ENCODE measurements around the gene P2RX1.

The P2RX1 gene

DNA sequence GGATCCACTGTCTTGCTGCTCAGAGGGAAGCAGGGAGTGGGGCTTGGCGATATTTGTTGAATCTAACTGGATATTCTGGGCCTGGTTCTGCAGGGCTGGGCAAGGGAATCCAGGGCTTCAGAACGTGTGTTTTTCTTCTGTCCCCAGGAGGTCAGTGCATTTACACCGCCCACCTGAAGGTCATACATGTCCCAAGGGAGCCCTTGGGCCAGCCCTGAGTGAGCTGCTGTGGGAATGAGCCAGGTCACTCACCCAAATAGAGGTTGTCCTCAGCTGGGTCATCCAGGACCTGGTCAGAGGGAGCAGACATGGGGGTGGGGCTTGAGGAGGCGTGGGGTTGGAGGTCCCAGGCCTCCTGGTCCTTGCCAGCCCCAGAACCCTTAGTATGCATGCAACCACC lies 34.0 kb downstream of the P2RX1 start:
- DNase-seq (ENCODE audit: extremely low spot score): no peak
- ChIA-PET CTCF (no interaction called here), POLR2A (no interaction called here)
- no peak for TF ChIP-seq ELF4 (IDR thresholded peaks at IDR 0.05)
- TF ChIP-seq HDGF (IDR thresholded peaks at IDR 0.05; ENCODE audit: borderline replicate concordance): no peak
- TF ChIP-seq BHLHE40 (IDR thresholded peaks at IDR 0.05; ENCODE audit: borderline replicate concordance): no peak
- TF ChIP-seq FOXM1 (IDR thresholded peaks at IDR 0.05; ENCODE audit: borderline replicate concordance): no peak
- TF ChIP-seq SP1 (IDR thresholded peaks at IDR 0.05): no peak
- no peak for TF ChIP-seq FOXK2 (IDR thresholded peaks at IDR 0.05)
- TF ChIP-seq NFRKB (IDR thresholded peaks at IDR 0.05): no peak
- no peak for TF ChIP-seq TARDBP (IDR thresholded peaks at IDR 0.05)
- TF ChIP-seq ZNF384 (IDR thresholded peaks at IDR 0.05): no peak
- TF ChIP-seq, protein P1, sequence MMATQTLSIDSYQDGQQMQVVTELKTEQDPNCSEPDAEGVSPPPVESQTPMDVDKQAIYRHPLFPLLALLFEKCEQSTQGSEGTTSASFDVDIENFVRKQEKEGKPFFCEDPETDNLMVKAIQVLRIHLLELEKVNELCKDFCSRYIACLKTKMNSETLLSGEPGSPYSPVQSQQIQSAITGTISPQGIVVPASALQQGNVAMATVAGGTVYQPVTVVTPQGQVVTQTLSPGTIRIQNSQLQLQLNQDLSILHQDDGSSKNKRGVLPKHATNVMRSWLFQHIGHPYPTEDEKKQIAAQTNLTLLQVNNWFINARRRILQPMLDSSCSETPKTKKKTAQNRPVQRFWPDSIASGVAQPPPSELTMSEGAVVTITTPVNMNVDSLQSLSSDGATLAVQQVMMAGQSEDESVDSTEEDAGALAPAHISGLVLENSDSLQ (IDR thresholded peaks at IDR 0.05): no peak
- TF ChIP-seq FOXA1 (IDR thresholded peaks at IDR 0.05): no peak
- TF ChIP-seq CTBP1 (IDR thresholded peaks at IDR 0.05; ENCODE audit: borderline replicate concordance): no peak
- TF ChIP-seq ARNT (IDR thresholded peaks at IDR 0.05): no peak
- TF ChIP-seq SUZ12 (IDR thresholded peaks at IDR 0.05): no peak
- no peak for TF ChIP-seq L3MBTL2 (conservative IDR thresholded peaks at IDR 0.05)
- TF ChIP-seq LEF1 (IDR thresholded peaks at IDR 0.05; ENCODE audit: borderline replicate concordance): no peak

DNA sequence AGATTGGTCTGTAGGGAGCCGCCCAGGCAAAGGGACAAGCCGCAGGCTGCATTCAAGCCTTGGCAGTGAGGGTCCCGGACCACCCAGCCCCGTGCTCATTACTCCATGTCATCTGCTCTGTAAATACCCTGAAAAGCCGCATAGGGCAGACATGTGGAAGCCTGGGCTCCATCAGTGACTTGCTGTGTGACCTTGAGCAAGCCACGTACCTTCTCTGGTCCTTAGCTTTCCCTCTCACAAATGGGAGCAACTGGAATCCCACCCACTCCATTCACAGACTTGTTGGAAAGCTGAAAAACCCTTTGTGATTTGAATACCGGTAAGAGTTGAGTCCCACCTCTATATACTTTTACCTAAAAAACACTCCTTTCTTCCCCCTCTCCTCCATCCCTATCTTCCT lies 35.3 kb downstream of the P2RX1 start:
- ChIA-PET POLR2A (interaction anchor here (1.4 to 1.5 kb wide), 2 partner anchors 9 to 12 kb away, joined by 3 to 5 read pairs; partner anchors contain the start of gene CAMKK1), CTCF (no interaction called here)
- DNase-seq (ENCODE audit: extremely low spot score): no peak
- no peak for TF ChIP-seq SP1 (IDR thresholded peaks at IDR 0.05)

DNA sequence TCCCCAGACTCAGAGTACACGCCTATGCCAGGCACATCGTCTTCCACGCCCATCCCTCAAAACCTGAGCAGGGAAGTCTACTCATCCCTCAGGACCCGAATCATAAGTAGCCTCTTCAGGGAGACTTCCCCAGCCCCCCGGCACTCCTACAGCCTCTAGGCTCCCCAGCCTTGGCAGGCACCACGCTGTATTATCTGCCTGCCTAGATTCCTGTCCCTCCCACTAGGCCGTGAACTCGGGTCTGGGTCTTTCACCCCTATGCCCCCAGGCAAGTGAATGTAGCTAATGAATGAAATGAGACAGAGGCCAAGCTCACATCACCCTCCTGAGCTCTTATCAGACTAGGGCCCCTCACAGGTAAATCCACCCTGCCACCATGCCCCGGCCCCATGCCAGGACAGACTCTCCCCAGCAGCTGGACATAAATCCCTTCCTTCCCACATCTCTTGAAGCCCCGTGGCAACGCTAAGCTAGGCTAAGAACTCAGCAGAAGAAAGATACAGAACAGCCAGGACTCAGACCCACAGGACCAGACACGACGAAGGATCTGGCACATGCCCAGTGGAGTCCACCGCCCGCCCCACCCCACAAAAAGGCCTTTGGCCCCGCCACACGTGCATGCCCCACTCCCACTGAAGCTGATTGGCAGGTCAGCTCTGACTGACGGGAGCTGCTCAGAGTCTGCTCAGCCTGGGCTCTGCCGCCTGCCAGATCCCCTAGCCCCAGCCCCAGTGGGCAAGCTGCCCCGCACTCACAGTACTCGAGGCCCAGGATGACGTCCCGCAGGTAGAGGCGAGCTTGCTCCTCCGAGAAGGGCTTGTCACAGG lies 36.5 kb downstream of the P2RX1 start:
- CTCF ChIA-PET: no interaction called here
- DNase-seq (ENCODE audit: extremely low spot score): no peak
- no peak for TF ChIP-seq ZNF384 (IDR thresholded peaks at IDR 0.05)
- no peak for TF ChIP-seq BHLHE40 (IDR thresholded peaks at IDR 0.05; ENCODE audit: borderline replicate concordance)
- no peak for TF ChIP-seq HDGF (IDR thresholded peaks at IDR 0.05; ENCODE audit: borderline replicate concordance)
- no peak for TF ChIP-seq ELF4 (IDR thresholded peaks at IDR 0.05)
- TF ChIP-seq TARDBP (IDR thresholded peaks at IDR 0.05): no peak
- no peak for TF ChIP-seq SUZ12 (IDR thresholded peaks at IDR 0.05)
- TF ChIP-seq NFRKB (IDR thresholded peaks at IDR 0.05): no peak
- no peak for TF ChIP-seq ARNT (IDR thresholded peaks at IDR 0.05)
- no peak for TF ChIP-seq FOXA1 (IDR thresholded peaks at IDR 0.05)
- no peak for TF ChIP-seq LEF1 (IDR thresholded peaks at IDR 0.05; ENCODE audit: borderline replicate concordance)
- no peak for TF ChIP-seq CTBP1 (IDR thresholded peaks at IDR 0.05; ENCODE audit: borderline replicate concordance)
- no peak for TF ChIP-seq SP1 (IDR thresholded peaks at IDR 0.05)
- no peak for TF ChIP-seq L3MBTL2 (conservative IDR thresholded peaks at IDR 0.05)
- TF ChIP-seq, protein P1 (IDR thresholded peaks at IDR 0.05): no peak
- no peak for TF ChIP-seq FOXM1 (IDR thresholded peaks at IDR 0.05; ENCODE audit: borderline replicate concordance)
- no peak for TF ChIP-seq FOXK2 (IDR thresholded peaks at IDR 0.05)
- POLR2A ChIA-PET: interaction anchor here (1.5 to 1.8 kb wide), 2 partner anchors 10 to 13 kb away, joined by 5 to 9 read pairs; partner anchors contain the start of gene CAMKK1

DNA sequence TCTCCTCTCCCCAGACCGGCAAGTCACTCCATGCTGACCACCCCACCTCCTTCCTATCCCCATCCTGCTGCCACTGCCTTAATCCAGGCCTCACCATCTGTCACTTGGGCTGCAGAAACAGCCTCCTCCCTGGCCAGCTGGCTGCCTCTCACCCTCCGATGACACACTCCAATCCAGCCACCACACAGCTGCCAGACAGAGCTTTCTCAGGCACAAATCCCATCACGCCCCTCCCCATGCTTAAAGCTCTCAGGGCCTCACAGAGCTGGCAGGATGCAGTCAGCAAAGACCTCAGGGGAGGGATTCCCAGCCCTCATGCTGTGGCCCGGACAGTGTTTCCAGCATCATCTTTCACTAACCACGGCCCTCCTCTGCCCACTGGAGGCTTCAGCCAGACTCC lies 37.1 kb downstream of the P2RX1 start:
- ChIA-PET CTCF (no interaction called here), POLR2A (interaction anchor here (0.8 to 1.8 kb wide), 3 partner anchors 11 to 34 kb away, joined by 3 to 9 read pairs (median 5); partner anchors contain the start of gene CAMKK1)
- TF ChIP-seq L3MBTL2 (conservative IDR thresholded peaks at IDR 0.05): no peak
- no peak for TF ChIP-seq SUZ12 (IDR thresholded peaks at IDR 0.05)
- no peak for TF ChIP-seq SP1 (IDR thresholded peaks at IDR 0.05)
- TF ChIP-seq NFRKB (IDR thresholded peaks at IDR 0.05): no peak
- TF ChIP-seq LEF1 (IDR thresholded peaks at IDR 0.05; ENCODE audit: borderline replicate concordance): no peak
- TF ChIP-seq FOXA1 (IDR thresholded peaks at IDR 0.05): no peak
- no peak for TF ChIP-seq HDGF (IDR thresholded peaks at IDR 0.05; ENCODE audit: borderline replicate concordance)
- TF ChIP-seq CTBP1 (IDR thresholded peaks at IDR 0.05; ENCODE audit: borderline replicate concordance): no peak
- no peak for TF ChIP-seq BHLHE40 (IDR thresholded peaks at IDR 0.05; ENCODE audit: borderline replicate concordance)
- TF ChIP-seq FOXK2 (IDR thresholded peaks at IDR 0.05): no peak
- TF ChIP-seq ELF4 (IDR thresholded peaks at IDR 0.05): no peak
- TF ChIP-seq TARDBP (IDR thresholded peaks at IDR 0.05): no peak
- no peak for TF ChIP-seq ZNF384 (IDR thresholded peaks at IDR 0.05)
- no peak for TF ChIP-seq ARNT (IDR thresholded peaks at IDR 0.05)
- no peak for TF ChIP-seq FOXM1 (IDR thresholded peaks at IDR 0.05; ENCODE audit: borderline replicate concordance)
- TF ChIP-seq, protein P1 (IDR thresholded peaks at IDR 0.05): no peak
- no peak for DNase-seq (ENCODE audit: extremely low spot score)

DNA sequence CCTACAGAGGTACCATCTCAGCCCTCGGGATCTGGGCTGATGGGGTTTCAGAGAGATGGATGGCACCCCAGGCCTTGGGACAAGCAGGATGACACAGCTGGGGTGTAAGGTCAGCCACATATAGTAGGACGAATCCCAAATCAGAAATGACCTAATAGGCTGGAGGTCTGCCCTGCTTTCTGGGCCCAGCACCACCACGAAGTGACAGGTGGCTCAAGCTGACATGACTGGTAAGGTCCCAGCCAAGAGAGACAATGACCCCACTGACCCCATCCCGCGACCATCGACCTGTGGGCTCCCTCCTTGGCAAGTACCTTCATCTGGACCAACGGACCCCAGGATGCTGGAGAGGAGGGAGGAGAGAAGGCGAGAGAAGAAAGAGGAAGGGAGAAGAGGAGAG lies 39.0 kb downstream of the P2RX1 start:
- DNase-seq (ENCODE audit: extremely low spot score): no peak
- CTCF ChIA-PET: no interaction called here
- no peak for TF ChIP-seq ARNT (IDR thresholded peaks at IDR 0.05)
- no peak for TF ChIP-seq L3MBTL2 (conservative IDR thresholded peaks at IDR 0.05)
- TF ChIP-seq NFRKB (IDR thresholded peaks at IDR 0.05): no peak
- TF ChIP-seq ELF4 (IDR thresholded peaks at IDR 0.05): no peak
- TF ChIP-seq, protein P1 (IDR thresholded peaks at IDR 0.05): no peak
- no peak for TF ChIP-seq BHLHE40 (IDR thresholded peaks at IDR 0.05; ENCODE audit: borderline replicate concordance)
- no peak for TF ChIP-seq SUZ12 (IDR thresholded peaks at IDR 0.05)
- no peak for TF ChIP-seq TARDBP (IDR thresholded peaks at IDR 0.05)
- no peak for TF ChIP-seq FOXM1 (IDR thresholded peaks at IDR 0.05; ENCODE audit: borderline replicate concordance)
- no peak for TF ChIP-seq ZNF384 (IDR thresholded peaks at IDR 0.05)
- no peak for TF ChIP-seq SP1 (IDR thresholded peaks at IDR 0.05)
- no peak for TF ChIP-seq HDGF (IDR thresholded peaks at IDR 0.05; ENCODE audit: borderline replicate concordance)
- TF ChIP-seq FOXA1 (IDR thresholded peaks at IDR 0.05): no peak
- TF ChIP-seq CTBP1 (IDR thresholded peaks at IDR 0.05; ENCODE audit: borderline replicate concordance): no peak
- TF ChIP-seq FOXK2 (IDR thresholded peaks at IDR 0.05): no peak
- POLR2A ChIA-PET: no interaction called here

Measured in HEK293T (cell line).